ENCODE results near the gene GPC6. TPM values are rescaled to one million over a fixed set of nuclear protein-coding genes. Genes with fewer than 3 reads are reported as not detected.

GPC6 gene
- total RNA-seq, 1 experiment from 2014 or later = not detected

DNA sequence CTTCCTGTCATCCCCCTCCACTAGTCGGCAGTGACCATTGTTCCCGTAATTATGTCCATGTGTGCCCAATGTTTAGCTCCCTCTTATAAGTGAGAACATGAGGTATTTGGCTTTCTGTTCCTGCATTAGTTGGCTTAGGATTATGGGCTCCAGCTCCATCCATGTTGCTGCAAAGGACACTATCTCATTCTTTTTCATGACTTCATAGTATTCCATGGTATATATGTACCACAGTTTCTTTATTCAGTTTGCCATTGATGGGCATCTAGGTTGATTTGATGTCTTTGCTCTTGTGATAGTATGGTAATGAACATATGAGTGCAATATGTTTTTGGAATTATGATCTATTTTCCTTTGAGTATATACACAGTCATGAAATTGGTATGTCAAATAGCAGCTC lies 730.8 kb downstream of the GPC6 start:
- no peaks in the 10 kb centered on the region for H3K4me1 Mint-ChIP-seq (ENCODE audit: low read depth, unreplicated experiment)
- no peak overlapping the region for H3K4me3 Mint-ChIP-seq (ENCODE audit: low read depth, unreplicated experiment)
- H3K27ac Mint-ChIP-seq (ENCODE audit: unreplicated experiment) = no peak overlapping the region
- CTCF ChIA-PET = no interaction called here
- intact Hi-C loops (cut with micrococcal nuclease; ENCODE audit: unreplicated experiment) = no loop called here
- TF ChIP-seq, protein P1, sequence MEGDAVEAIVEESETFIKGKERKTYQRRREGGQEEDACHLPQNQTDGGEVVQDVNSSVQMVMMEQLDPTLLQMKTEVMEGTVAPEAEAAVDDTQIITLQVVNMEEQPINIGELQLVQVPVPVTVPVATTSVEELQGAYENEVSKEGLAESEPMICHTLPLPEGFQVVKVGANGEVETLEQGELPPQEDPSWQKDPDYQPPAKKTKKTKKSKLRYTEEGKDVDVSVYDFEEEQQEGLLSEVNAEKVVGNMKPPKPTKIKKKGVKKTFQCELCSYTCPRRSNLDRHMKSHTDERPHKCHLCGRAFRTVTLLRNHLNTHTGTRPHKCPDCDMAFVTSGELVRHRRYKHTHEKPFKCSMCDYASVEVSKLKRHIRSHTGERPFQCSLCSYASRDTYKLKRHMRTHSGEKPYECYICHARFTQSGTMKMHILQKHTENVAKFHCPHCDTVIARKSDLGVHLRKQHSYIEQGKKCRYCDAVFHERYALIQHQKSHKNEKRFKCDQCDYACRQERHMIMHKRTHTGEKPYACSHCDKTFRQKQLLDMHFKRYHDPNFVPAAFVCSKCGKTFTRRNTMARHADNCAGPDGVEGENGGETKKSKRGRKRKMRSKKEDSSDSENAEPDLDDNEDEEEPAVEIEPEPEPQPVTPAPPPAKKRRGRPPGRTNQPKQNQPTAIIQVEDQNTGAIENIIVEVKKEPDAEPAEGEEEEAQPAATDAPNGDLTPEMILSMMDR (IDR thresholded peaks at IDR 0.05; ENCODE audit: unreplicated experiment) = no peak
- no peaks in the 10 kb centered on the region for H3K36me3 Mint-ChIP-seq (ENCODE audit: insufficient read depth, unreplicated experiment)
- H3K9me3 Mint-ChIP-seq (ENCODE audit: low read depth, unreplicated experiment) = peaks cover 7% of the 10 kb centered on the region
- no peaks in the 10 kb centered on the region for H3K27me3 Mint-ChIP-seq (ENCODE audit: unreplicated experiment)
- no TSS peak for BruUV-seq (replicated peaks)
- no peak for DNase-seq

DNA sequence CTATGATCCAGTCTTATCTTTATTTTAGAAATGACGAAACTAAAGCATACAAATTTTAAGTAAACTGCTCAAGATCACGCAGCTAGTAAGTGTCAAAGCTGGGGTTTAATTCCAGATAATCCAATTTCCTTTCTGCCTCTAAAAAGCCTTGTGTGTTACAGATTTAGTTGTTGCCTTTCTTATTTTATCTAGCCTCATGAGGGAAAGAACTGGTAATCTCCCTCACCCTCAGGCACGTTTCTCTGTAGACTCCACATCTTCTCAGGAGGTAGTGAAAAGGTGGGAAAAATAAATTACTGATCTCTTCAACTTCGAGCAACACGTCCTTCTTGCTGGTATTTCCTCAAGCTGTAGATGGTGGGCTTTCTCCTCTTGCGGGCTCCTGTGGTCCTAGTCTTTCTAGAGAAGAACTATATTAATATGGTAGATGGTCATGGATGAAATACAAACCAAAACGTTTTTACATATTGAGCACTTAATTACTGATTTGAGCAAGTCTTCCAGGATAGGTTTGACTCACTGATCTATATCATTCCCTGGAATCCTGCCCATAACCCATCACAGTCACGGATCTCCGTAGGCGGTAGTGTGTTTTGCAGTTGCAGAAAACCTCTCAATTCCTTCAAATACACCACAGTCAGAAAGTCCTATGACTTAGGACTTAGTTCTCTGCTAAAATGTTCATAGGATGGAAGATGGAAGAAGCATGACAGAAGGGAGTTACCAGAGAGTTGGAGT lies 733.4 kb downstream of the GPC6 start:
- Mint-ChIP-seq H3K36me3 (ENCODE audit: insufficient read depth, unreplicated experiment) (no peaks in the 10 kb centered on the region), H3K4me1 (ENCODE audit: low read depth, unreplicated experiment) (no peaks in the 10 kb centered on the region), H3K4me3 (ENCODE audit: low read depth, unreplicated experiment) (no peak overlapping the region), H3K27ac (ENCODE audit: unreplicated experiment) (no peak overlapping the region), H3K27me3 (ENCODE audit: unreplicated experiment) (no peaks in the 10 kb centered on the region), H3K9me3 (ENCODE audit: low read depth, unreplicated experiment) (peaks cover 7% of the 10 kb centered on the region)
- CTCF ChIA-PET = no interaction called here
- TF ChIP-seq, protein P1 (IDR thresholded peaks at IDR 0.05; ENCODE audit: unreplicated experiment) = no peak
- intact Hi-C loops (cut with micrococcal nuclease; ENCODE audit: unreplicated experiment) = no loop called here
- BruUV-seq (replicated peaks) = no TSS peak
- DNase-seq = no peak

DNA sequence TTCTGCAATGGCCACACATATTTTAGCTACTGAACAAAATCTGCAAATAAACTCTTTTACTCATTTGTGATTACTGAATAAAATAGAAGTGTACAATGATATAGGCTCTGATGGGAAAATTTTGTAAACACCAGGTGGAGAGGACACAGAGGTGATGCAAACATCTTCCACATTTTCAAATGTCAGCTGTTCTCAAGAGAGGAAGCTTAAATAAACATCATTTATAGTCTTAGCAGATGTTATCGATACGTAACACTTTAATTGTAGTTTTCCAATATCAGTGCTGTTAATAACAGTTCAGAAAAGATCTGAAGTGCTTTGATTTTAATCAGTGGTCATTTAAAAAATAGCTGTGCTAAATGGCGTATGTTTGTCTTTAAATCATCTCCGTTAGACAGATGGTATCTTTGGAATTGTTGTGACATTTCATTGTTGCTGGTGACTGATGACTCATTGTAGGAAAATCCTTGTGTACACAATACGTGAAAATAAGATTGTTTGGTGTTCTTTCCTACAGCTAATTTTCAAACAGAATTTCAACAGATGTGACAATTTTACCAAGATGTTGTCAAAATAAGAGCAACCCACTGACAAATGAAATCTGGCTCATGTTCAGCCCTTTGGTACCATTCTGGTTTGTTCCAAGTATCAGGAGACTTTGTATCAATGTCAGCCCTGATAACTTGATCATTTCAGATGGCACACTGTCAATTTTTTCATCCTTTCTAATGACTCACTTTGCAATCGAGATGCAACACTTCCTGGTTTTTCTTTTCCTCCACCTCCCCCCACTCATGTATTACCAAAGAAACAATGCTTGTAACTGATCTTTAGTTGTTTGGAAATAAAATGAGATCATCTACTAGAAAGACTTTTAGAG lies 736.9 kb downstream of the GPC6 start:
- DNase-seq = no peak
- TF ChIP-seq, protein P1 (IDR thresholded peaks at IDR 0.05; ENCODE audit: unreplicated experiment) = no peak
- CTCF ChIA-PET = no interaction called here
- H3K4me3 Mint-ChIP-seq (ENCODE audit: low read depth, unreplicated experiment) = no peak overlapping the region
- no peaks in the 10 kb centered on the region for H3K27me3 Mint-ChIP-seq (ENCODE audit: unreplicated experiment)
- H3K4me1 Mint-ChIP-seq (ENCODE audit: low read depth, unreplicated experiment) = no peaks in the 10 kb centered on the region
- H3K36me3 Mint-ChIP-seq (ENCODE audit: insufficient read depth, unreplicated experiment) = no peaks in the 10 kb centered on the region
- intact Hi-C loops (cut with micrococcal nuclease; ENCODE audit: unreplicated experiment) = no loop called here
- BruUV-seq (replicated peaks) = no TSS peak
- no peaks in the 10 kb centered on the region for H3K9me3 Mint-ChIP-seq (ENCODE audit: low read depth, unreplicated experiment)
- no peak overlapping the region for H3K27ac Mint-ChIP-seq (ENCODE audit: unreplicated experiment)

DNA sequence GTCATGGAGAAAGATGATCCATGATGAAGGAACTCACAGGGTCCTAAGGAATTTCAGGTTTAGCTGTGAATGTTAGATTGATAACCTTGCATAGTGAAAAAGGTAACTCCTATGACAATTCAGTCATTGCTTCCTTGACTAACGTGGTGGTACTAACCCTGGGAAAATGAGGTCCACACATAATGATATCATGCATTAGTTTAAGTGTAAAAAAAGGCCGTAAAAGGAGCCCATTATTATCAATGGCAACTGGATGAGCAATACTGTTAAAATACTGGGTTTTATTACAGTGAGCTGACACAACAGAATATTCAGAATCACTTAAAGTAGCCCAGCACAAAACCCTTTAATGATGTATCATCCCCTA lies 737.5 kb downstream of the GPC6 start:
- Mint-ChIP-seq H3K4me3 (ENCODE audit: low read depth, unreplicated experiment) (no peak overlapping the region), H3K27ac (ENCODE audit: unreplicated experiment) (no peak overlapping the region), H3K27me3 (ENCODE audit: unreplicated experiment) (no peaks in the 10 kb centered on the region), H3K9me3 (ENCODE audit: low read depth, unreplicated experiment) (no peaks in the 10 kb centered on the region), H3K4me1 (ENCODE audit: low read depth, unreplicated experiment) (no peaks in the 10 kb centered on the region), H3K36me3 (ENCODE audit: insufficient read depth, unreplicated experiment) (no peaks in the 10 kb centered on the region)
- TF ChIP-seq, protein P1 (IDR thresholded peaks at IDR 0.05; ENCODE audit: unreplicated experiment) = no peak
- intact Hi-C loops (cut with micrococcal nuclease; ENCODE audit: unreplicated experiment) = no loop called here
- CTCF ChIA-PET = no interaction called here
- no TSS peak for BruUV-seq (replicated peaks)
- no peak for DNase-seq

Measured in Calu3 (cell line).